A549 treated with Mapracorat at 1 μM for 4 hours (cell line): ENCODE measurements around the gene CRELD2. TPM values are rescaled to one million over a fixed set of nuclear protein-coding genes. Genes with fewer than 3 reads are reported as not detected.

Experiments
- total RNA-seq: library from RNA; stranded (reverse); fragments of 200-300 nt; extraction: Qiagen RNA extraction; gene quantifications from 5 replicates; pipeline ENCODE4 v1.2.3, GENCODE V29; 2022

The CRELD2 gene
- total RNA-seq: 21.1 to 32.6 TPM (median 27.6 TPM) in 5 replicates

GRCh38 chr22:49917974-49918910 is at the start of gene CRELD2, which contains the start of gene ALG12:
Gene CRELD2 (plus strand): TSS chr22:49918634. CDS start chr22:49918770, 136 bp downstream.
Gene ALG12 (minus strand): TSS chr22:49918438. CDS start chr22:49913765, 4,673 bp downstream.

GRCh38 chr22:49960159-49961004 is 41.9 kb downstream of the CRELD2 start, which contains the start of gene PIM3:
Gene PIM3 (plus strand): TSS chr22:49960772. CDS start chr22:49960948, 176 bp downstream.

Other genes with a start within 250 kb of the CRELD2 start
- gene BRD1, start 90.8 kb upstream of the CRELD2 start, total RNA-seq: 12.0 to 16.0 TPM (median 15.0 TPM) in 5 replicates
- gene ZBED4, start 64.8 kb upstream of the CRELD2 start, total RNA-seq: 9.8 to 12.8 TPM (median 11.3 TPM) in 5 replicates
- gene ALG12, start 196 bp upstream of the CRELD2 start, total RNA-seq: 6.0 to 13.7 TPM (median 11.4 TPM) in 5 replicates
- 36.1 to 78.7 TPM (median 74.6 TPM) in 5 replicates for gene PIM3, start 42.1 kb downstream of the CRELD2 start, total RNA-seq
- 0.04 to 0.06 TPM (median 0.05 TPM) in 5 replicates for gene IL17REL, start 94.1 kb downstream of the CRELD2 start, total RNA-seq
- gene TTLL8, start 139.7 kb downstream of the CRELD2 start, total RNA-seq: not detected in 5 replicates
- gene MLC1, start 166.8 kb downstream of the CRELD2 start, total RNA-seq: not detected in 5 replicates
- gene MOV10L1, start 171.4 kb downstream of the CRELD2 start, total RNA-seq: not detected in 5 replicates